Osteoblast (primary cell): Measurements from ENCODE around the gene MTMR12. TPM values are rescaled to one million over a fixed set of nuclear protein-coding genes. Genes with fewer than 3 reads are reported as not detected.

Source experiments
- DNase-seq: peaks from one replicate; pipeline ENCODE4 v3.0.0; 2011; ENCODE audit warnings: low spot score, mixed read lengths; ENCODE audit not compliant: insufficient read length; ENCODE audit errors: missing footprints
- H2AFZ ChIP-seq: 2 replicates; pipeline ENCODE4 v1.6.0; 2011; ENCODE audit warnings: mild to moderate bottlenecking, low read length
- H3K27ac ChIP-seq: 2 replicates; pipeline ENCODE4 v1.5.1; 2011; ENCODE audit warnings: mild to moderate bottlenecking, low read depth, low read length, moderate library complexity
- H3K27me3 ChIP-seq: 2 replicates; pipeline ENCODE4 v1.6.0; 2012; ENCODE audit warnings: mild to moderate bottlenecking, control low read depth, inconsistent platforms, low read length, moderate library complexity; ENCODE audit not compliant: insufficient read depth
- H3K36me3 ChIP-seq: 2 replicates; pipeline ENCODE4 v1.5.1; 2011; ENCODE audit warnings: mild to moderate bottlenecking, low read length, control low read depth, moderate library complexity; ENCODE audit not compliant: insufficient read depth
- H3K4me1 ChIP-seq: 2 replicates; pipeline ENCODE4 v1.5.1; 2011; ENCODE audit warnings: mild to moderate bottlenecking, low read length, control low read depth, moderate library complexity; ENCODE audit not compliant: insufficient read depth
- H3K4me2 ChIP-seq: 2 replicates; pipeline ENCODE4 v1.6.0; 2011; ENCODE audit warnings: mild to moderate bottlenecking, low read length; ENCODE audit not compliant: insufficient read depth
- H3K4me3 ChIP-seq: fragments of 200-600 bp; sonication (generic); 3 replicates; pipeline ENCODE4 v1.5.1; 2012; ENCODE audit warnings: mild to moderate bottlenecking, low read length, inconsistent platforms; ENCODE audit not compliant: insufficient read depth
- H3K79me2 ChIP-seq: 2 replicates; pipeline ENCODE4 v1.6.0; 2012; ENCODE audit warnings: mild to moderate bottlenecking, low read length, control low read depth, inconsistent platforms; ENCODE audit not compliant: insufficient read depth
- H3K9me3 ChIP-seq: 2 replicates; pipeline ENCODE4 v1.5.1; 2011; ENCODE audit warnings: low read depth, low read length, control low read depth
- H4K20me1 ChIP-seq: 2 replicates; pipeline ENCODE4 v1.6.0; 2012; ENCODE audit warnings: mild to moderate bottlenecking, low read length, control low read depth; ENCODE audit not compliant: insufficient read depth
- CTCF ChIP-seq: IDR thresholded peaks from 2 replicates; pipeline ENCODE4 v1.5.1; 2011; ENCODE audit warnings: mild to moderate bottlenecking, low read depth, low read length, moderate library complexity; ENCODE audit errors: extremely low read depth
- total RNA-seq: library from RNA; depleted of rRNA; stranded (reverse); fragments of >200 nt; gene quantifications from 2 replicates; pipeline ENCODE4 v1.2.3, GENCODE V29; 2012

The MTMR12 gene
- total RNA-seq, 1 donor, result 20.6 TPM

- Histone ChIP-seq H3K36me3 (no peaks in the 10 kb centered on the region), H3K27me3 (no peaks in the 10 kb centered on the region), H3K79me2 (no peaks in the 10 kb centered on the region), H2AFZ (no peak overlapping the region), H3K9me3 (peaks cover 2% of the 10 kb centered on the region), H3K4me1 (no peaks in the 10 kb centered on the region), H3K27ac (no peak overlapping the region), H3K4me2 (no peak overlapping the region), H4K20me1 (no peaks in the 10 kb centered on the region), H3K4me3 (no peak overlapping the region)
- no peak for DNase-seq
- no peak for TF ChIP-seq CTCF
Observed at GRCh38 chr5:32339198-32339597, 26.5 kb upstream of the MTMR12 start.

GRCh38 chr5:32332966-32333365, 20.2 kb upstream of the MTMR12 start:
- H3K4me3 ChIP-seq, result no peak overlapping the region
- no peaks in the 10 kb centered on the region for H4K20me1 ChIP-seq
- no peak overlapping the region for H3K4me2 ChIP-seq
- no peaks in the 10 kb centered on the region for H3K27me3 ChIP-seq
- no peaks in the 10 kb centered on the region for H3K79me2 ChIP-seq
- no peaks in the 10 kb centered on the region for H3K9me3 ChIP-seq
- no peak for TF ChIP-seq CTCF
- H3K4me1 ChIP-seq, result no peaks in the 10 kb centered on the region
- no peak for DNase-seq
- H2AFZ ChIP-seq, result no peak overlapping the region
- H3K36me3 ChIP-seq, result no peaks in the 10 kb centered on the region
- no peak overlapping the region for H3K27ac ChIP-seq

GRCh38 chr5:32332361-32332760, 19.6 kb upstream of the MTMR12 start:
- Histone ChIP-seq H3K27me3 (no peaks in the 10 kb centered on the region), H3K4me2 (no peak overlapping the region), H2AFZ (no peak overlapping the region), H3K4me1 (no peaks in the 10 kb centered on the region), H3K36me3 (no peaks in the 10 kb centered on the region), H3K27ac (no peak overlapping the region), H3K79me2 (no peaks in the 10 kb centered on the region), H4K20me1 (no peaks in the 10 kb centered on the region), H3K4me3 (no peak overlapping the region), H3K9me3 (no peaks in the 10 kb centered on the region)
- DNase-seq, result no peak
- no peak for TF ChIP-seq CTCF

- H4K20me1 ChIP-seq, result no peaks in the 10 kb centered on the region
- no peaks in the 10 kb centered on the region for H3K79me2 ChIP-seq
- no peak overlapping the region for H3K4me3 ChIP-seq
- no peak for TF ChIP-seq CTCF
- no peaks in the 10 kb centered on the region for H3K27me3 ChIP-seq
- H2AFZ ChIP-seq, result no peak overlapping the region
- H3K4me1 ChIP-seq, result no peaks in the 10 kb centered on the region
- H3K36me3 ChIP-seq, result no peaks in the 10 kb centered on the region
- no peak overlapping the region for H3K27ac ChIP-seq
- no peak for DNase-seq
- H3K4me2 ChIP-seq, result no peak overlapping the region
- no peaks in the 10 kb centered on the region for H3K9me3 ChIP-seq
Observed at GRCh38 chr5:32331935-32332274, 19.2 kb upstream of the MTMR12 start.
